NCI-H2107 (cell line): Measurements from ENCODE around the gene MARVELD2.
"Not testable (repeated sequence)": the region's sequence is repeated elsewhere in the genome, so short reads cannot be mapped to it uniquely, and the experiment has no call there.

Experiments used
- DNase-seq: peaks from one replicate; lab custom pipeline; 2025; lab: John Stamatoyannopoulos, UW

Gene MARVELD2, protein sequence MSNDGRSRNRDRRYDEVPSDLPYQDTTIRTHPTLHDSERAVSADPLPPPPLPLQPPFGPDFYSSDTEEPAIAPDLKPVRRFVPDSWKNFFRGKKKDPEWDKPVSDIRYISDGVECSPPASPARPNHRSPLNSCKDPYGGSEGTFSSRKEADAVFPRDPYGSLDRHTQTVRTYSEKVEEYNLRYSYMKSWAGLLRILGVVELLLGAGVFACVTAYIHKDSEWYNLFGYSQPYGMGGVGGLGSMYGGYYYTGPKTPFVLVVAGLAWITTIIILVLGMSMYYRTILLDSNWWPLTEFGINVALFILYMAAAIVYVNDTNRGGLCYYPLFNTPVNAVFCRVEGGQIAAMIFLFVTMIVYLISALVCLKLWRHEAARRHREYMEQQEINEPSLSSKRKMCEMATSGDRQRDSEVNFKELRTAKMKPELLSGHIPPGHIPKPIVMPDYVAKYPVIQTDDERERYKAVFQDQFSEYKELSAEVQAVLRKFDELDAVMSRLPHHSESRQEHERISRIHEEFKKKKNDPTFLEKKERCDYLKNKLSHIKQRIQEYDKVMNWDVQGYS

GRCh38 chr5:69414885-69415583 is at the start of gene MARVELD2:
Gene MARVELD2, plus strand, starts transcription at chr5:69415116. Its CDS starts 4,270 bp downstream, at chr5:69419386.
- DNase-seq: peak; percentile 81

DNA sequence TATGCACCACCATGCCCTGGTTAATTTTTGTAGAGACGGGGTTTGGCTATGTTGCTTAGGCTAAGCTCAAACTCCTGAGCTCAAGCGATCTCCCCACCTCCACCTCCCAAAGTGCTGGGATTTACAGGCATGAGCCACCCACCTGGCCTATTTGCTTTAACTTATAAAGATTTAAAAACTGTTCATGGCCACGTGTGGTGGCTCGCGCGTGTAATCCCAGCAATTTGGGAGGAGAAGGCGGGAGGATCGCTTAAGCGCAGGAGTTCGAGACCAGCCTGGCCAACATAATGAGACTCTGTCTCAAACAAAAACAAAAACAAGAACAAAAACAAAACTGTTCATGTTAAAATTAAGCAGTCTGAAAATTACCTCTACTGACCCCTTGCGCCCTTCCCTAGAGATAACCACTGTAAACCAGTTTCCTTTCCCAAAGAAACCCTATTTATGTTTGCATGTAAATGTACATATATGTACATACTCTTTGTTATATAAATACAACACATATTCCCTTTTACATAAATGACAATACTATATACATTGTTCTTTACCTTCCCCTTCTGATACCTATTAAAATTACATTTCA is 47.1 kb upstream of the MARVELD2 start:
- no peak for DNase-seq

DNA sequence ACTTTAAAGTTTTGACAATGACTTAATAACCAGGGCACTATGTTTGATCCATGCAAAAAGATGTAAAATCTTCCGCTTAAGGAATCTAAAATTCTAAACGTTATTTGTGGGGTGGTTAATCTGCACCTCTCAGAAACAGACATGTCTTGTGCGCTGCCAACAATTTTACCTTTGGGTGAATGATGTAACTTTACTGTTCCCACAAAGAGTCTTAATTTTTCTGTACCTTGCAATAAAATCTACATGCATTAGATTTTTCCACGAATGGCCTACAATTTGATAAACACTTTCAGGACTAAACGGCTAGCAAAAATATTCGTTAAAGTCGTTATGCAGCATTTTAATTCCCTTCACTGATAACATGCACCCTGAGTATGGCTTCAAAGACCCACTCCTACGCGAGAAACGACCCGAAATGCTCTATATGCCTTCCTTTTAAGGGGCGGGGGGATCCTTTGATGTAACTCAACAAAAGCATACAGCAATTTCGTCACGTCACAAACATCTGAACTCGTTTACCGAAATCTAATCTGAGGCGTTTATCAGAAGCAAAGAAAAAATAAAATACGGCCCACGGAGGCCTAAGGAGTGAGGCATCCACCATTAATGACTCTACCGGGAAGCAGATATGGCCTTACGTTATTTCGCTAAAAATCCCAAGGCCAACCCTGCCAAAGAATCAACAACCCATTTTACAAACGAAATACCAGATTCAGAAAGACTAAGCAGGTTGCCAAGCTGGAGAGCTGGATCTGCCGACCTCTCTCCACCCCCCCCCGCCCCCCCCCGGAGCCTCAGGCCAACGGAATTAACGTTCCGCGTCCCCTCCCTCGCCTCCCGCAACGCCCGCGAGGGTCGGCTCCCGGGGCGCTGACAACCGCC is 46.2 kb upstream of the MARVELD2 start:
- no peak for DNase-seq

GRCh38 chr5:69369340-69370121 is 45.4 kb upstream of the MARVELD2 start, which contains the start of the genes AK6, RAD17 and TAF9:
Gene AK6, minus strand, starts transcription at chr5:69369520. Its CDS starts 30 bp downstream, at chr5:69369490.
Gene RAD17, plus strand, starts transcription at chr5:69369818. Its CDS starts 2,391 bp downstream, at chr5:69372209.
Gene TAF9, minus strand, starts transcription at chr5:69369520. Its CDS starts 3,783 bp downstream, at chr5:69365737.
- peak; percentile 58 for DNase-seq

DNA sequence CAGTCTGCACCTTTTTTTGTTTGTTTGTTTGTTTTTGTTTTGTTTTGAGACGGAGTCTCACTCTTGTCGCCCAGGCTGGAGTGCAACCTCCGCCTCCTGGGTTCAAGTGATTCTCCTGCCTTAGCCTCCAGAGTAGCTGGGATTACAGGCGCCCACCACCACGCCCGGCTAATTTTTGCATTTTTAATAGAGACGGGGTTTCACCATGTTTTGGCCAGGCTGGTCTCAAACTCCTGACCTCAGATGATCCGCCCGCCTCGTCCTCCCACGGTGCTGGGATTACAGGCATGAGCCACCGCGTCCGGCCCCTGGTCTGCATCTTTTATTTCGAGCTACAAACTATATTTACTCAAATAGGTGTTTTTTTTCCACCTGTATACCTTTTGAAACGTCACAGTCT is 44.6 kb upstream of the MARVELD2 start:
- not testable (repeated sequence) for DNase-seq

- no peak for DNase-seq
Observed at GRCh38 chr5:69372394-69372793, 42.5 kb upstream of the MARVELD2 start.

DNA sequence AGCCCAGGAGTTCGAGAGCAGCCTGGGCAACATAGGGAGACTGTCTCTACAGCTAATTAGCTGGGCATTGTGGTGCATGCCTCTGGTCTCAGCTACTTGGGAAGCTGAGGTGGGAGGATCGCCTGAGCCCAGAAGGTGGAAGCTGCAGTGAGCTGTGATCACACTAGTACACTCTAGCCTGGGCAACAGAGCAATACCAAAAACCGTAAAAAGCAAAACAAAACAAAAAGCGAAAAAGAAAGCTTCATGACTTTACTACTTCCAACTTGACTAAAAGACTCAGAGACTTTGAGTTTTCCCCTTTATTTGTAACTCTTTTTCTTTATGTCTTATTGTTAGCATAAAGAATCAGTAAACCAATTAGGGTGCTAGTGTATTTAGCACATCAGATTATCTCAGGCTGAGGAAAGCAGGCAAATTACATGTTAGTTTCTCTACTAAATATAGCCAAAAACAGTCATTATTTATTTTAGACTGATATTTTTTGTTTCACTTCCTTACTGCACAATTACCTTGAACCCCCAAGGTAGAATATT is 39.9 kb upstream of the MARVELD2 start:
- no peak for DNase-seq

DNA sequence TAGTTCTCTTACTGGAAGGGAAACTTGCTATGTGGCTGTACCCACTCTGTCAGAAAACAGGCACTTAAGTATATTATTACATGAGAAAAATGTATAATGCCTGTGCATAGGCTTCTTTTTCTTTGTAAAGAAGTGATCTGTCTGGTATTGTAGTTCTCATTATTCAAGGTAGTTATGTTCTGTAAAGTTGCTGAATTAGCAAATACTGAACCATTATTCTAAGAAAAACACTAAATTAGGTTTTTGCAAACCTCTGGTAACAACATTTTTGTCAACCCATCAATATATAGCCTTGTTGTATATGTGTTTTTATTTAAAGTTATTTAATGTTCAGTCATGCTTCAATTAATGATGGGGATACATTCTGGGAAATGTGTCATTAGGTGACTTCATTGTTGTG is 36.5 kb upstream of the MARVELD2 start:
- no peak for DNase-seq

DNA sequence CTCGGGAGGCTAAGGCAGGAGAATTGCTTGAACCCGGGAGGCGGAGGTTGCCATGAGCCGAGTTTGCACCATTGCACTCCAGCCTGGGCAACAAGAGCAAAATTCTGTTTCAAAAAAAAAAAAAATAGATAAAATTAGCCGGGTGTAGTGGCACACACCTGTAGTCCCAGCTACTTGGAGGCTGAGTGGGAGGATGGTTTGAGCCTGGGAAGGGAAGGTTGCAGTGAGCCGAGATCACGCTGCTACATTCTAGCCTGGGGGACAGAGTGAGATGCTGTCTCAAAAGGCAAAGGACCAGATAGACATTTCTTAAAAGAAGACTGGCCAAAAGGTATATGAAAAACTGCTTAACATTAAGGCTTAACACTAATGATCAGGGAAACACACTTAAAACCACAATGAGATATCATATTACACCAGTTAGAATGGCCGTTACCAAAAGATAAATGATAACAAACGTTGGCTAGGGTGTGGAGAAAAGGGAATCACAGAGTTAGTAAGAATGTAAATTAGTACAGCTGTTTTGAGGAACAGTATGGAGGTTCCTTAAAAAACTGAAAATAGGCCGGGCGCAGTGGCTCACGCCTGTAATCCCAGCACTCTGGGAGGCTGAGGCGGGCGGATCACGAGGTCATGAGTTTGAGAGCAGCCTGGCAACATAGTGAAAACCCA is 10.1 kb upstream of the MARVELD2 start:
- no peak for DNase-seq

- DNase-seq: peak; percentile 34
Observed at GRCh38 chr5:69415584-69415958, 655 bp downstream of the MARVELD2 start.

DNA sequence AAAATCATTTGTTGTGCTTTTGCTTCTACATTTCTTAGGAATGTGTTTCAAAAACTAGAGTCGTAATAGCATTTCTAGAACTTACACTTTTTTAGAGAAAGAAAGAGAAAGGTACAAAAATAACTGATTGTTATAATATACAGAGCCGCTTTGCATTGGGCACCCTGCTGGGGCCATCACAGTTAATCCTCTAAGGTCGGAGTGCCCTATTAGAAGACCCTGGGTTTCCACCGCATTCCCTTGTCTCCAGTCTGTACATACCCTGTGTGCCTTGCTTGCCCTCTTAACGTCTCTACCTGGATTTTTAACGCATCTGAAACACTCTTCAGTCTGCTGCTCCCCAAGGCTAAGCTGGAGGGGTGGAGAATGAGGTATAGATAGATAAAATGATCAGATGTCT is 1.3 kb downstream of the MARVELD2 start:
- DNase-seq: no peak

DNA sequence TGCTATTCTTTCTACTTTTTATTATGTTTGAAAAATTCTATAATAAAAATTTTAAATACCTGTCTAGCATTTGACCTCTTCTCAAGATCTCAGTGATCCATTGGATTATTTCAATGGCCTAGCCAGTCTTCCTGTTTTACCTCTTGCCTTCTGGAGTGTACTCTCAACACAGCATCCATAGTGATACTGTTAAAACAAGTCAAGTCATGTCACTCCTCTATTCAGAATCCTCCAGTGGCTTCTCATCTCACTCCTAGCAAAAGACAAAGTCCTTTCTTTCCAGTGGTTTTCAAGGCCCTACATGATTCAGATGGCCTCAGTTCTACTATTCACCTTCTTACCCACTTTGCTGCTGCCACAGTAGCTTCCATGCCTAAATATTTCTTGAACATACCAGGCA is 1.8 kb downstream of the MARVELD2 start:
- DNase-seq: no peak

DNA sequence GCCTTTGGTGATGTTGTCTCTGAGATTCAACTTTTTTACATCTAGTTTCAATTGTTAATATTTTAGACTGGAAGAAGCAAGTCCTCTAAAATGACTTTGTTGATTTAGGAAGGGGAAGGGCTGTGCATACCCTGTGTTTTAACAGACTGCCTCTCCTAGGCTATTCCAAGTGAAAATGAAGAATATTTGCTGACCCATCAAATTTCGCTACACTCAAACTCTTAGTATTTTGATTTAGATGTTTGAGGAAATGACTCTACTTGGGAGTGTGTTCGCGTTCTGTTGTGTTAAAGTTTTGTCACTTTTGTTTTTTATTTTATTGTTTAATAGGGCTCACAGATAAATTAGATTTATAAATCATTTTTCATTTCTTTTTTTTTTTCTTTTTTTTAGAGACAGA is 3.6 kb downstream of the MARVELD2 start:
- no peak for DNase-seq

DNA sequence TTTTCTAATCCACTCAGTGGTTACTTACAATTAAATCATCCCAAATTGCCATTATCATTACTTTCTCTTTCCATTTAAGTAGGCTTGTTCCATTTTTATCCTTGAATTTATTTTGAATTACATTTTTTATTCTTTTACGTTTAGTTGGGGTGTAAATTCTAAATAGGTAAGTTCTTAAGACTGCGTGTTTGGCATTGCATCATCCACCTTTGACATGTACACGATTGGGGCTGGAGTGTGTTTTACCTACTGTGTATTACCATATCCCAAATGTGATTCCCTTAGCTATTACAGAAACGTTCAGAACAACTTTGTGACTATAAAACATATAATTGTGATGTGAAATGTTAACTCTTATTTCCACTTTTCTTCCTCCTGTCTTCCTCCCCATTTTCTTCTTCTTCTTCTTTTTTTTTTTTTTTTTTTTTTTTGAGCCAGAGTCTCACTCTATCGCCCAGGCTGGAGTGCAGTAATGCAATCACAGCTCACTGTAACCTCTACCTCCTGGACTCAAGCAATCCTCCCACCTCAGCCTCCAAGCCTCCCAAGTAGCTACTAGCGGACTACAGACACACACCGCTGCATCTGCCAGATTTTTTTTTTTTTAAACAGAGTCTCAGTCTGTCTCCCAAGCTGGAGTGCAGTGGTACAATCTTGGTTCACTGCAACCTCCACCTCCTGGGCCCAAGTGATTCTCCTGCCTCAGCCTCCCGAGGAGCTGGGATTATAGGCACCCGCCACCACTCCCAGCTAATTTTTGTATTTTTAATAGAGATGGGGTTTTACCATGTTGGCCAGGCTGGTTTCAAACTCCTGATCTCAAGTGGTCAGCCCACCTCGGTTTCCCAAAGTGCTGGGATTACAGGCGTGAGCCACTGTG is 16.7 kb downstream of the MARVELD2 start:
- DNase-seq: no peak

DNA sequence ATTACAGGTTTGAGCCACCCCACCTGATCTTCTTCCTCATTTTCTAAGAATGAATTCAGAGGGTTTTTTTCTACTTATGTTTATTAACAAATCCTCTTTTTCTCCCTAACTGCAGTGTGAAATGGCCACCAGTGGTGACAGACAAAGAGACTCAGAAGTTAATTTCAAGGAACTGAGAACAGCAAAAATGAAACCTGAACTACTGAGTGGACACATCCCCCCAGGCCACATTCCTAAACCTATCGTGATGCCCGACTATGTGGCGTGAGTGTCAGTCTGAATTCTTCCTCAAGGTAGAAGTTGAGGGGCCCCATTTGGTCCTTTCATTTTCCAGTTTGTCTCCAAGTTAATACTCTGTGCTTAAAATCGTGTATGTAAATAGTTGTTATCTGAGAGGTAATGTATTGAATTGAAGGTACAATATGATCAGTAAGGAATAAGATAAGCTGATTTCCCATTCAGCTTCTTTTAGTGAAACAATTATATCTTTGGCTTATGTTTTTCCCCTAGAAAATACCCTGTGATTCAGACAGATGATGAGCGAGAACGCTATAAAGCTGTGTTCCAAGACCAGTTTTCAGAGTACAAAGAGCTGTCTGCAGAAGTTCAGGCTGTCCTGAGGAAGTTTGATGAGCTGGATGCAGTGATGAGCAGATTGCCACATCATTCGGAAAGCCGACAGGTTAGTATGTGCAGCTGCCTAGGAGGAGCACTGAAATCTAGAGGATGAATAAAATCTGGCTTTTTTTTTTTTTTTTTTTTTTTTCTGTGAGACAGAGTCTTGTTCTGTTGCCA is 17.7 kb downstream of the MARVELD2 start:
- no peak for DNase-seq

- DNase-seq: not testable (repeated sequence)
Observed at GRCh38 chr5:69435276-69435884, 20.5 kb downstream of the MARVELD2 start.

DNA sequence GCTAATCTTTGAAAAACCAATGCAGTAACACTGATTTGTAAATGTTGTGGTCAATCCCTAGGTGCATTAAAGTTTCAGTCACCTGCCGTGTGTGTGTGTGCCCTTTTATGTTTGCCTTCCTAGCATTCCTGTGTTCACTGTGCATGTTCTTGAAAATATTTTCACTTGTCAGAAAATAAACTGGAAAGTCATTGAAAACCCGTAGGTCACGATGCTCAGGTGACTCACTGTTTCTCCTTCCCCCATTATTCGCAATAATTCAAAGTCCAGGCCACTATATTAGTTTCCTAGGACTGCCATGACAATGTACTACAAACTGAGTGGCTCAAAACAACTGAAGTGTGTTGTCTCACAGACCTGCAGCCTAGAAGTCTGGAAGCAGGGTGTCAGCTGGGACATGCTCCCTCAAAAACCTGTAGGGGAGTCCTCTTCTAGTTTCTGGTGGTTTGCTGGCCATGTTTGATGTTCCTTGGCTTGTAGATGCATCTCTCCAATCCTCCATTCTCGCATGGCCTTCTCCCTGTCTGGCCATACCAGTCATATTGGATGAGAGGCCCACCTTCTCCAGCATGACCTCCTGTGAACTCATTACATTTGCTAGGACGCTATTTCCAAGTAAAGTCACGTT is 29.3 kb downstream of the MARVELD2 start:
- DNase-seq: no peak
